Testis (tissue), 3 donors: ENCODE results near the gene TERB1. TPM values are rescaled to one million over a fixed set of nuclear protein-coding genes. Genes with fewer than 3 reads are reported as not detected.
A peak's percentile ranks its signal among the peaks of the same experiment; 100 is the strongest.

Source experiments
- DNase-seq: peaks from one replicate; pipeline ENCODE4 v3.0.0-alpha.2; 2019
- H3K27ac ChIP-seq, 2 donors: fragments of 200-600 bp; sonication (generic); one replicate each; pipeline ENCODE4 v1.5.1; 2019
- H3K27me3 ChIP-seq: fragments of 200-600 bp; sonication (generic); one replicate; pipeline ENCODE4 v1.5.1; 2019
- H3K36me3 ChIP-seq: fragments of 200-600 bp; sonication (generic); one replicate; pipeline ENCODE4 v1.5.1; 2017; ENCODE audit warnings: low read depth; ENCODE audit errors: missing control alignments
- H3K4me1 ChIP-seq: fragments of 200-600 bp; sonication (generic); one replicate; pipeline ENCODE4 v1.5.1; 2019
- H3K4me3 ChIP-seq, 2 donors: fragments of 200-600 bp; sonication (generic); one replicate each; pipeline ENCODE4 v1.5.1; 2017 to 2019
- H3K9me3 ChIP-seq: fragments of 200-600 bp; sonication (generic); one replicate; pipeline ENCODE4 v1.5.1; 2017
- CTCF ChIP-seq, 3 experiments: fragments of 450-650 bp in 2 of 3; fragments of 200-600 bp in 1 of 3; sonication (generic) in 1 of 3; IDR thresholded peaks; one replicate each; pipeline ENCODE4 v1.5.1; 2016 to 2019; ENCODE audit warnings: antibody characterized with exemption in 3 of 3, mild to moderate bottlenecking in 2 of 3, moderate library complexity in 1 of 3
- POLR2A ChIP-seq: fragments of 450-650 bp; IDR thresholded peaks from one replicate; pipeline ENCODE4 v1.6.1; 2017; ENCODE audit warnings: antibody characterized with exemption, mild to moderate bottlenecking, moderate library complexity
- WGBS, 2 donors: methylation state at CpG; one replicate each; pipeline ENCODE4 v1.1.5; 2018; 5-methylcytosine and 5-hydroxymethylcytosine counted together
- intact Hi-C: fragments of 100-400 bp; cut with DNase I; formaldehyde crosslinking; loops from one replicate; pipeline ENCODE4 v1.15.1; 2023; ENCODE audit warnings: low total_unique reads
- polyA plus RNA-seq: library from polyadenylated mRNA; stranded (reverse); fragments of 350-450 nt; fragmentation: Illumina TruSeq; extraction: RNeasy Lipid Tissue Mini Kit (QIAGEN cat#74804); gene quantifications from one replicate; pipeline ENCODE4 v1.2.3, GENCODE V29; 2014; ENCODE audit warnings: low read depth, low replicate concordance; ENCODE audit not compliant: insufficient read depth
- total RNA-seq, 2 donors: library from RNA; depleted of rRNA; stranded (reverse); fragments of >200 nt; gene quantifications; one replicate each; pipeline ENCODE4 v1.2.3, GENCODE V29; 2016

TERB1 gene
- total and polyA plus RNA-seq, 3 donors from 2014 or later: 12.1 to 30.6 (median 13.3) TPM

GRCh38 chr16:66728804-66729203 lies 72.6 kb downstream of the TERB1 start:
- Histone ChIP-seq H3K4me1 (peaks cover 4% of the 10 kb centered on the region), H3K4me3 (no peak overlapping the region), H3K27ac (no peak overlapping the region), H3K9me3 (no peaks in the 10 kb centered on the region), H3K36me3 (no peaks in the 10 kb centered on the region), H3K27me3 (no peaks in the 10 kb centered on the region)
- WGBS, 2 donors: 73% methylated on average over 4 of the region's 4 CpGs
- intact Hi-C loops: loop anchor here (10.0 kb wide), 1 partner anchor 136 kb away; no protein-coding TSS in a partner anchor
- TF ChIP-seq POLR2A (no peak), CTCF (IDR thresholded peaks at IDR 0.05) (no peak)
- DNase-seq: no peak

GRCh38 chr16:66728117-66728787 lies 73.1 kb downstream of the TERB1 start:
- peak; percentile 51 to 69 (median 67) for TF ChIP-seq CTCF (IDR thresholded peaks at IDR 0.05)
- TF ChIP-seq POLR2A: no peak
- H3K27ac ChIP-seq: no peak overlapping the region
- WGBS, 2 donors: 36 to 37% methylated on average over 3 of the region's 3 CpGs
- no peaks in the 10 kb centered on the region for H3K36me3 ChIP-seq
- no peaks in the 10 kb centered on the region for H3K9me3 ChIP-seq
- intact Hi-C loops: loop anchor here (10.0 kb wide), 1 partner anchor 137 kb away; no protein-coding TSS in a partner anchor
- peak; percentile 71 for DNase-seq
- H3K27me3 ChIP-seq: no peaks in the 10 kb centered on the region
- H3K4me3 ChIP-seq: no peak overlapping the region
- H3K4me1 ChIP-seq: peaks cover 4% of the 10 kb centered on the region

GRCh38 chr16:66720766-66721165 lies 80.6 kb downstream of the TERB1 start:
- intact Hi-C loops: loop anchor here (10.0 kb wide), 1 partner anchor 144 kb away; no protein-coding TSS in a partner anchor
- H3K9me3 ChIP-seq: no peaks in the 10 kb centered on the region
- no peak overlapping the region for H3K27ac ChIP-seq
- H3K27me3 ChIP-seq: no peaks in the 10 kb centered on the region
- H3K4me3 ChIP-seq: no peak overlapping the region
- H3K4me1 ChIP-seq: no peaks in the 10 kb centered on the region
- no peak for DNase-seq
- 74 to 89% methylated on average over 3 of the region's 3 CpGs for WGBS, 2 donors
- TF ChIP-seq CTCF (IDR thresholded peaks at IDR 0.05): no peak
- no peak for TF ChIP-seq POLR2A
- no peaks in the 10 kb centered on the region for H3K36me3 ChIP-seq

GRCh38 chr16:66719246-66719645 lies 82.1 kb downstream of the TERB1 start:
- intact Hi-C loops: no loop called here

More at GRCh38 chr16:66719246-66719645, 82.1 kb downstream of the TERB1 start:
- H3K4me1 ChIP-seq: no peaks in the 10 kb centered on the region
- H3K27ac ChIP-seq: no peak overlapping the region
- DNase-seq: no peak
- WGBS, 2 donors: 91 to 94% methylated on average over 4 of the region's 4 CpGs
- H3K9me3 ChIP-seq: no peaks in the 10 kb centered on the region
- TF ChIP-seq CTCF (IDR thresholded peaks at IDR 0.05): no peak
- TF ChIP-seq POLR2A: no peak
- H3K36me3 ChIP-seq: no peaks in the 10 kb centered on the region
- no peak overlapping the region for H3K4me3 ChIP-seq
- no peaks in the 10 kb centered on the region for H3K27me3 ChIP-seq
